NCI-H524 (cell line): ENCODE data around the gene BCAR1.
"Not testable (repeated sequence)": the region's sequence is repeated elsewhere in the genome, so short reads cannot be mapped to it uniquely, and the experiment has no call there.

Experiments
- DNase-seq, 2 experiments: peaks; one replicate each; lab custom pipeline; 2025; lab: John Stamatoyannopoulos, UW

The BCAR1 gene

DNA sequence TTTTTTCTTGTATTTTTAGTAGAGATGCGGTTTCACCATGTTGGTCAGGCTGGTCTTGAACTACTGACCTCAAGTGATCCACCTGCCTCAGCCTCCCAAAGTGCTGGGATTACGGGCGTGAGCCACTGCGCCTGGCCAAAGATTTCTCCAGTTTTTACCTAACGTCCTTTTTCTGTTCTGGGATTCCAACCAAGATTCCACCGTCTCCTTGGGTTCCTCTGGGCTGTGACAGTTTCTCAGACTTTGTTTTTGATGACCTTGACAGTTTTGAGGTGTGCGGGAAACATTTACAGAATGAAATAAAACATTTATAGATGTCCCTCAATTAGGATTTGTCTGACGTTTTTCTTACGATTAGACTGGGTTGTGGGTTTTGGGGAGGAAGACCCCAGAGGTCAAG lies 17.9 kb upstream of the BCAR1 start:
- DNase-seq = not testable (repeated sequence)

- peak; percentile 98 to 99 for DNase-seq
These were observed 16.3 kb upstream of the BCAR1 start for GRCh38 chr16:75267631-75268264.

DNA sequence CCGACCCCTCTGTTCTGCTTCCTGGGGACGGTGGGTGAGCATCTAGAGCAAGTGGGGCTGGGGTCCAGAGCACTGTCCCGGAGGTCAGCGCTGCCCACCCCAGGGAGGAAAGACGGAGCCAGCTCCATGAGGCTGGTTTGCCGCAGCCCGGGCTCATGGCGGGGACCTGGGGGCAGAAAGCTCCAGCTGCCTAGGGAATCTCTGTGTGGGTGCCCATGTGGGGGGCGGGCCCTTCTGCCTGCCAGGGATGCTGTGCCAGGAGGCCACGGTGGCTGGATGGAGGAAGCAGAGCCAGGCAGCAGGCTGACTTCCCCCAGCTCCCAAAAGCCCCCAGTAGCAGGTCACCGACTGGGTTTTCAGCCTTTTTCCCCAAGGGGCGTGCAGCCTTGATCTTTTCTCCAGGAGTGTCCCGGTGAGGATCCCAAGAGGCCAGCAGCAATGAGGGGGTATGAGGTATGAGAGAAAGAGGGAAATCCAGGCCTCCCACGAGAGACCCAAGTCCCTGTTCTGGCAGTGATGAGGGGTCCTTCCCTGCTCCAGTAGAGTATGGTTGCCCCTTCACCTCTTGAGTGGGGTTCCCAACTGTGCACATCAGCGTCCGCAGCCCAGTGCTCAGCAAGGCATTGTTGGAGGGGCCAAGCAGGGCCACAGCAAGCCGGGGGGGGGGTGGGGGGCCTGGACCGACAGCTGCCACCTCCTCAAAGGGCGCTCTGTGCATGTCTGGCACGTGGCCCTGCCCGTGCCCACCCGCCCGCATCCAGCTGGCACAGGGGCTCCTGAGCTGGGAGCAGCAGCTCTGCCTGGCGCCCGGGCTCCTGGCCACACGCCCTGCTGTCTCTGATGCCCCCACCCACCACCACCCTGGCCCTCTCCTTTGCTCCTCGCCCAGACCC lies 15.6 kb upstream of the BCAR1 start:
- DNase-seq = peak; percentile 70 to 83

- DNase-seq = peak; percentile 40 to 69
These were observed 14.7 kb upstream of the BCAR1 start for GRCh38 chr16:75265911-75266701.

- peak; percentile 52 to 77 for DNase-seq
These were observed 13.8 kb upstream of the BCAR1 start for GRCh38 chr16:75264999-75265910.

DNA sequence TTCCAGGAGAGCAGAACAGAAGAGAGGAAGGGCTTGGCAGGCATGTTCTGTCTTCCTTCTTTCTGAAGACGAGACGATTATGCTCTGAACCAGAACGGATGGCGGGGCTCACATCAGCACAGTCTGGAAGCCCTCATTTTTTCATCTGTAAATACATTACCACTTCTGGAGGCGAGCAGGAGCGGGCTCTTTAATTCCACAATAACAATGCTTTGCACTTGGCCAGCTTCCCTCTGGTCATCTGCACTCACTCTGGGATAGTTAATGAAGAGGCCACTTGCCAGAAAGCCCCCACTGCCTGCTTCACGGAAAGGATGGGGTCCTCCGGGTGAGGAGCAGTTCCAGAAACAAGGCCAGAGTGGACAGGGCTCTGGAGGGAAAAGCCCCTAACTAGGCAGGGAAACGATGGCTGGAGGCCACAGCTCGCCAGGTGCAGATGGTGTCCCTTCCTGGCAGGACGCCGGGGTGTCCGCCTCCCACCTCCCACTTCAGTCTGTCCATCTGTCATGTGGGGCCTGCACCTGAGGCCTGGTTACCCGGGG lies 13.1 kb upstream of the BCAR1 start:
- peak; percentile 62 to 88 for DNase-seq

DNA sequence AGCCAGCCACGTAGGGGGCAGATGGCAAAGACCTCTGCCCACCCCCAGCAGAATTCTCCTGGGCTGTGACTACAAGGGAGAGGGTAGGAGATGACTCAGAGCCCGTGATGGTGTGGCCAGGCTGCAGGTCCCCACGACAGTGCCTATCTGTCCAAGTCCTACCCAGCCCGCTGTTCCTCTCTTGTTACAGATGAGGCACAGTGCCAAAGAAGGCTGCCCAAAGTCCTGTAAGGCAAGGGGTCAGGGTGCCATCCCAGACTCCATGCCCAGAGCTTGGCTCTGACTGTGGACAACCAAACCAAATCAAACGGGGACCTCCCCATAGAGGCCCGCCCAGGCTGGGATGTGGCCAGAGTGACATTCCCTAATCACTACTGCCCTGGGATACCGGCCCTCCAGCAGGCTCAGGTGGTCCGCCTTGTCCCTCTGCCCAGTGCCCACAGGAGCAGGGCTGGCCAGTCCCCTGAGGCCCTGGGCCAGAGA lies 12.6 kb upstream of the BCAR1 start:
- DNase-seq = peak in 1 of 2 experiments; percentile 46

DNA sequence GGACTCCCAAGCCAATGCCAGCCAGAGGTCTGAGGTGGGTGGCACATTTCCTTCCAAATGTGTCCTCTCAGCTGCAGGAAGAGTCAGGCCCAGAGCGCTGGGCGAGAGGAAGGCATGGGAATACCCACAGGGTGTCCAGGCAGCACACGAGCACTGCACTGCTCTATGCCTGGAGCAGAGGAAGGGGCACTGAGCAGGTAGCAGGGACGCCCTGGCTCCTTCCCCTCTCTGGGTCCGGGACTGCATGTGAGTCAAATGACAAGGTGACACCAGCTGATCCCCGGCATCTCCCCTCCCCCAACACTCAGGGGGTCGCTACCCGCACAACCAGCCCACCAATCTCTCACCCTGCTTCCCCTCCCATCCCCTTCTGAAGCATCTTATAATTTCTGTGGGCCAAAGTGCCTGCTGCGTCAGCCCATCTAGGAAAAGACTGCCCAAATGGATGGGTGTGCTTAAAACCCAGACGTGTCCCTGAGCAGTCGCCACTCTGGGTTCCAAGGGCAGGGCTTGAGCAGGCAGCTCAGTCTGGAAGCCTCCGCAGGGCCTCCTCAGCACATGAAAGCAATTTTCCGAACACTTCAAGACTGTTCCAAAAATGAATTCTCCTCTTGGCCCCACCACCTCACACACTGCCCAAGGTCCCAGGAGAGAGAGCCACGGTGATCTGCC lies 12.0 kb upstream of the BCAR1 start:
- DNase-seq = no peak

GRCh38 chr16:75262800-75263127 lies 11.3 kb upstream of the BCAR1 start:
- DNase-seq = no peak

GRCh38 chr16:75262104-75262799 lies 10.8 kb upstream of the BCAR1 start:
- DNase-seq = peak in 1 of 2 experiments; percentile 50

DNA sequence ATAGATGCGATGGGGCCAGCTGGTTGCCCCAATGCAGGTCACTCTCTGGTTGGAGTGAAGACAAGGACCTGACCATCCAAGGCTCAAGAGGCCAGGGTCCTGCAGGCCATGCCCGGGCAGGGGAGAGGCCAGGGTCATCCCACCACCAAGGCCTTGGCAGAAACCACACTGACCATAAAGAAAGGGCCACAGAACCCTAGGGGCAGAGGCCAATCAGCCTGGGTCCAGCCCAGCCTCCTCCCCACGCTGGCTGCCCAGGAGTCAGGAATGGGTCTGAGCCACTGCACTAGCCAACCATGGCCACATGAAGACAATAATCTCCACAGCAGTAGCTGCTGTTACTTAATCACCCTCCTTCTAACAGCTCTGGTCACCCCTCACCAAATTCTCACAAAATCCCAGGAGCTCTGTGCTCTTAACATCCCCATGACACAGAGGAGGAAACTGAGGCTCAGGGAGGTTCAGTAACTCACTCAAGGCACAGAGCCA lies 10.2 kb upstream of the BCAR1 start:
- DNase-seq = no peak

DNA sequence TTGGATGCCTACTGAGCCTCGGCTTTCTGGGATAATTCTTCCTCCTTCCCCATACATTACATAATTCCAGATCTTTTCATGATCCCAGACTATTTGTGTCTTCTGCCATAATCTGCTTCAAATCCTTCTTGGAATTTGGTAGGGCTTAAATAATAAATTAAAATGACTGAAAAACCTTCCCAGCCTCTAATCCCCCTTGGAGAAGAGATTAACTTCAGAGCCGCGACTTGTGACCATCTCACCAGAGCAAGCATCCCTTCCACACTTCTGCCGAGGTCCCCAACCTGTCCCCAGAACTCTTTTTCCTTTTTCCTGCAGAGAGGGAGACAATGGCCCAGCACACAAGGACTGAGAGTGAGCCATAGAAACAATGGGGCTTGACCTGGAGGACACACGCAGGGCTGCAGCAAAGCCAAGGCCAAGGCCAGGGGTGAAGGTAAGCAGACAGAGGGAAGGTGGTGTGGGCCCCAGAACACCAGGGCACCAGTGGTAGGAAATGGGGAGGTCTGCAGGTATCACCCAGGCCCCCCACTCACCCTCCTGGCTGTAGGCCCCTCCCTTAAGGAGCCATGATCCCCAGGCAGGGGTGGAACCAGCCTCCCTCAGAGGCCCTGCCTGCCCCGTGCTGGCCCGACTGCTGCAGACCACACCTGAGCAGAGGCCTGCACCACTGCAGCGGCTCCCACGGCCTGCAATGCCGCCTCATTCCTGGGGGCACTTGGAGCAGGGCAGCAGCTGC lies 9.6 kb upstream of the BCAR1 start:
- peak; percentile 40 to 73 for DNase-seq

GRCh38 chr16:75258807-75259141 lies 7.3 kb upstream of the BCAR1 start:
- peak in 1 of 2 experiments; percentile 41 for DNase-seq

DNA sequence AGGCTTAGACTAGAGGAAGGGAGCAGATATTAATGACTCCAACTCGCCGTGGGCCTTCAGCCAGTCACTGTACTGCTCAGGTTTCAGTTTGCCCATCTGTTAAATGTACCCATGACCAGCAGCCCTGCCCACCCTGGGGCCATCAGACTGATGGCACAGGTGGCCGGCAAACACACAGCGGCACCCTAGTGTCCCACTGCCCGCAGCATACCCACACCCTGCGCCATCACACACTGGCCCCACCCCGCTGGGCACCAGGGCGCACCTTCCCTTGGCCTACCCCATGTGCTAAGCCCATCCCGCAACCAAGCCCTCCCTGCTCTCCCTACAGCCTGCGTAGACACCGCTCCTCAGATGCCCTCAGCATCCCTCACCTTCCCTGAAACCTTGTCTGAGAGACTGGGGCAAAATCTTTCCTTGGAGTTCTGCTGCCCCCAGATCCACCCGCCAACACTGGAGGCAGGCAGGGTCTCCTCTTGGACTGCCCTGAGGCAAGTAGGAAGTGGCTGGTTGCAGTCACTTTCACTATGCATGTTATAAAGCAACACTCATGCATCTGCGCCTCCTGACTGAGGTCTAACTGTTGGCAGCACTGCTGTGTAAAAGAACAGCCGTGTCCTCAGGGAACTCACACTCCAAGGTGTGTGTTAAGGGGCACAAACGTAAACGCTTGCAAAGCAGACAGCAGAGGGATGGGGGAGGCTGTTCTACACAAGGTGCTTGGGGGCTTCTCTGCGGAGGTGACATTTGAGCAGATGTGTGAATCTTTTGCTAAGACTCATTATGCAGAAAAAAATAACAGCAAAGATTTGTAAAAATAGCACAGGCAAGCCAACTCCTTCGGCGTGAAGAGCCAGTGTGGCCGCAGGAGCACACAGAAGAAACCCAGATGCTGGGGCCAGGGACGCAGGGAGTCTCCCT lies 6.7 kb upstream of the BCAR1 start:
- no peak for DNase-seq

- DNase-seq = peak; percentile 73 to 86
These were observed 5.4 kb upstream of the BCAR1 start for GRCh38 chr16:75256696-75257343.

DNA sequence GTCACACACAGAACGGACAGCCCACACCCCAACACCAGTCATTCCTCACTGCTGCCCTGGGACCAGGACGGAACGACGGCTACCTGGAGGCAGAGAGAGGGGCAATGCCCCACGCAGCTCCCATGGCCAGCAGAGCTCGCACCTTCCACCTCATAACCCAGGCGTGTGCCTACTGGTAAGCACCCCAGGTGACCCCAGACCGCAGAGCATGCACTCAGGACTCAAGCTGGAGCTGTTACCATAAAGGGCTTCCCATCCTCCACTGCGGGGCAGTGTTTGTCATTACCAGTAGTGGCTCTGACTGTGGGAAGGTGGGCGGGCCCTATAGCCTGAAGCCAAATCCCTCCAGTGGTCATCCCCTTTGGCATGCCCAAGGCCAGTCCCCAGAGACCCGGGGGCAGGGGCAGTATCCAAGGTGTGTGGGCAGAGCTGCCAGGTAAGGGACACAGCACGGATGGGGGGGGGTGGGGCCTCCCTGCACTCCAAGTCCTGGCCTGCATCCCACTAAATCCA lies 4.7 kb upstream of the BCAR1 start:
- DNase-seq = no peak

GRCh38 chr16:75254359-75254837 lies 3.0 kb upstream of the BCAR1 start:
- no peak for DNase-seq
